ENCODE measurements around the gene FSD2.

GRCh38 chr15:82803793-82804574 is 1.9 kb downstream of the FSD2 start:
- TF ChIP-seq EZH2phosphoT487 (IDR thresholded peaks at IDR 0.05; ENCODE audit: borderline replicate concordance, low read length) (no peak), CTCF (IDR thresholded peaks at IDR 0.05; ENCODE audit: low read depth, low read length, poor library complexity, severe bottlenecking) (no peak)

Measured in DOHH2 (cell line).